Measurements from ENCODE around the gene GLG1.

DNA sequence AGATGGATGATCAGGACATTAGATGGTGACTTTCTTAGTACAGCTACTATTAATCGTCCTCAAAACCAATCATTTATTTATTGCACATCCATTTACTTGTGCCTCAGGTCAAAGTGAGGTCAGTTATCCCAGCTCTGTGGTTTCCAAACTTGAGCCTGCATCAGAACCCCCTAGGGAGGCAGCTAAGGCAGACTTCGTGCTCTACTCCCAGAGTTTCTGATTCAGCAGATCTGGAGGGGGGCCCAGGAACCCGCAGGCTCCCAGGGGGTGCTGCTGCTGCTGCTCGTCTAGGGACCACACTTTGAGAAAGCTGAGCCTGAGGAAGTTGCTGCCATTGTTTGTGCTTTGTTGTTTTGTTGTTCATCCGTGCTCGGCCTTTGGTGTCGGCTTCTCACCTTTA is 141.6 kb downstream of the GLG1 start:
- no peak for TF ChIP-seq POLR2A (IDR thresholded peaks at IDR 0.05)
- TF ChIP-seq, protein P1, sequence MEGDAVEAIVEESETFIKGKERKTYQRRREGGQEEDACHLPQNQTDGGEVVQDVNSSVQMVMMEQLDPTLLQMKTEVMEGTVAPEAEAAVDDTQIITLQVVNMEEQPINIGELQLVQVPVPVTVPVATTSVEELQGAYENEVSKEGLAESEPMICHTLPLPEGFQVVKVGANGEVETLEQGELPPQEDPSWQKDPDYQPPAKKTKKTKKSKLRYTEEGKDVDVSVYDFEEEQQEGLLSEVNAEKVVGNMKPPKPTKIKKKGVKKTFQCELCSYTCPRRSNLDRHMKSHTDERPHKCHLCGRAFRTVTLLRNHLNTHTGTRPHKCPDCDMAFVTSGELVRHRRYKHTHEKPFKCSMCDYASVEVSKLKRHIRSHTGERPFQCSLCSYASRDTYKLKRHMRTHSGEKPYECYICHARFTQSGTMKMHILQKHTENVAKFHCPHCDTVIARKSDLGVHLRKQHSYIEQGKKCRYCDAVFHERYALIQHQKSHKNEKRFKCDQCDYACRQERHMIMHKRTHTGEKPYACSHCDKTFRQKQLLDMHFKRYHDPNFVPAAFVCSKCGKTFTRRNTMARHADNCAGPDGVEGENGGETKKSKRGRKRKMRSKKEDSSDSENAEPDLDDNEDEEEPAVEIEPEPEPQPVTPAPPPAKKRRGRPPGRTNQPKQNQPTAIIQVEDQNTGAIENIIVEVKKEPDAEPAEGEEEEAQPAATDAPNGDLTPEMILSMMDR (IDR thresholded peaks at IDR 0.05) = no peak
- TF ChIP-seq EP300 (IDR thresholded peaks at IDR 0.05) = no peak
- no peak for TF ChIP-seq POLR2AphosphoS5 (IDR thresholded peaks at IDR 0.05)
